DMS 273 (cell line): ENCODE results near the gene ZNF770.
"Not testable (repeated sequence)": the region's sequence is repeated elsewhere in the genome, so short reads cannot be mapped to it uniquely, and the experiment has no call there.

Source experiments
- DNase-seq: peaks from one replicate; lab custom pipeline; 2025; ENCODE audit not compliant: unreplicated experiment; lab: John Stamatoyannopoulos, UW

The ZNF770 gene

GRCh38 chr15:34984889-34985630, 3.0 kb downstream of the ZNF770 start:
- peak; percentile 20 for DNase-seq

DNA sequence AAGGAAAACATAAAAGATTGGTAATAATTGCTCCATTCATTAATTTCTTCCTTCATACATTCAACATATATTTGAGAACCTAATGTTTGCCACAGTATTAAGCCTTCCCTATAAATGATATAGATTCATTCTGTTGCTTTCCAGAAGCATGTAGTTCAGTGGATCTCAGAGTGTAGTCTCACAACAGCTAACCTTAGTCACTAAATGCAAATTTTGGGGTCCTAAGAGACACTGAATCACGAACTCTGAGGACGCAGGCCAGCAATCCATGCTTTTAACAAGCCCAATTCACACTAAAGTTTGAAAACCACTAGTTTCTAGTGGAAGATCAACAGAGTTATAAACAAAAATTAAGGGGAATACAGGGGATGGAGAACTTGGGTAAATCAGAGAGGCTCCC, 11.3 kb downstream of the ZNF770 start:
- DNase-seq = no peak

GRCh38 chr15:34976073-34976472, 12.0 kb downstream of the ZNF770 start:
- no peak for DNase-seq

- DNase-seq = no peak
Observed at GRCh38 chr15:34973512-34973911, 14.6 kb downstream of the ZNF770 start.

DNA sequence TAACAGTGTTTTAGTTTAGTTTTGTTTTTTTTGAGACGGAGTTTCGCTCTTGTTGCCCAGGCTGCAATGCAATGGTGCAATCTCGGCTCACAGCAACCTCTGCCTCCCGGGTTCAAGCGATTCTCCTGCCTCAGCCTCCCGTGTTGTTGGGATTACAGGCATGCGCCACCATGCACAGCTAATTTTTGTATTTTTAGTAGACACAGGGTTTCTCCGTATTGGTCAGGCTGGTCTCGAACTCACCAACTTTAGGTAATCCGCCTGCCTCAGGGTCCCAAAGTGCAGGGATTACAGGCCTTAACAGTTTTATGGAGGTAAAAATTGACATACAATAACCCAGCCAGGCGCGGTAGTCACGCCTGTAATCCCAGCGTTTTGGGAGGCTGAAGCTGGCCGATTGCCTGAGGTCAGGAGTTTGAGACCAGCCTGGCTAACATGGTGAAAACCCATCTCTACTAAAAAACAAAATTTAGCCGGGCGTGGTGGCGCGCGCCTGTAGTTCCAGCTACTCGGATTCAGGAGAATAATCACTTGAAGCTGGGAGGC, 17.9 kb downstream of the ZNF770 start:
- not testable (repeated sequence) for DNase-seq

GRCh38 chr15:34969340-34970097, 18.6 kb downstream of the ZNF770 start, which contains the start of gene AQR:
Gene AQR (minus strand): TSS chr15:34969742. CDS start chr15:34969613, 129 bp downstream.
- DNase-seq = peak; percentile 98

- no peak for DNase-seq
Observed at GRCh38 chr15:34964277-34964676, 23.8 kb downstream of the ZNF770 start.

- DNase-seq = no peak
Observed at GRCh38 chr15:34953851-34954250, 34.2 kb downstream of the ZNF770 start.

DNA sequence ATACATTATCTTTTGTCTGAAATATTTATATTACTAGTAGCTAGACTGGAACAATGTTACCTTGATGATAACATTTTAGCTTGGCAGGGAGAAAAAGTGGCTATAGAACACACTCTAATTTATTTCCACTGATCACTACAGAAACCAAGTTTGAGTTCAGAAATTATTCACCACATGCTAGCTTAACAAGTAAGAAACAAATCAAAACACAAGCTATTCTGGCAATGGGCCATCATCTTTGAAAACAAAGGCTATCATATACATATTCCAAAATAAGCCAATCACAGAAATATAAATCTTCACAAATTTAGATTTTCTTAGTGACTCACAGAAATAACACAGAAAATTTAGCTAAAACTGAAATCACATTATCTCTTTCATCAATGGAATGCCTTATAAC, 35.6 kb downstream of the ZNF770 start:
- no peak for DNase-seq

- DNase-seq = no peak
Observed at GRCh38 chr15:34951993-34952392, 36.1 kb downstream of the ZNF770 start.

DNA sequence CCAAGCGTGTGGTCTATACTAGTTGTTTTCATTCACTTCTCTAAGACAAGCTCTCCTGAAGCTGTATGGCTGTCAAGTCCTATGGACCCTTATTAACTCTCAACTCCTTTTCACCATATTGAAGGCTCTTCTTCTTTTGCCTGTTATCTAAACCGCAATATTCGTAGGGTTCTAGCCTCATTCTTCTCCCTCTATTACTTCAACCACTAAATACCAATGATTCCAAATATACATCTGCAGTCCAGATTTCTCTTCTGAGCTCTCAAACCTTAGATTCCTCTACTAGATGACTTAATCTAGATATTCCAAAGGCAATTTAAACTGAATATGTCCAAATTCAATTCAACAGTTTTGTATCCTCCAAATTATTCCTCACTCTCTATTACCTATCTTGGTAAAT, 43.2 kb downstream of the ZNF770 start:
- no peak for DNase-seq

DNA sequence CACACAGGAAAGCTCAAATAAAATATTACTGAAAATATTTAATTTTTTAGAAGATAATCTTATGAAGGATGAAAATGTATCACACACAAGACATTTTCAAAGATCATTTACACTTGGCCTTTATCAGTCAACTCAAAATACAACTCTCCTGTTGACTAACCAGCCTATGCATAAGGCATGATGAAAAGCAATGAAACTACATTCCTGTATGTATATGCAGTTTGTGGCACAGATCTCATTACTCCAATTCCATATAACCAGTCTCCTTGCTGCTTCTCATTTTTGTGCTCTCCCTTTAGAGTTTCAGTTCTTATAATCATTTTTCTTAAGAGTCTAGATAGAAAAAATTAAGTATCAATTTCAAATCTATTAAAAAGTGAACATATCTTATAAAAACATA, 44.4 kb downstream of the ZNF770 start:
- DNase-seq = no peak

GRCh38 chr15:34943264-34943663, 44.8 kb downstream of the ZNF770 start:
- DNase-seq = not testable (repeated sequence)

DNA sequence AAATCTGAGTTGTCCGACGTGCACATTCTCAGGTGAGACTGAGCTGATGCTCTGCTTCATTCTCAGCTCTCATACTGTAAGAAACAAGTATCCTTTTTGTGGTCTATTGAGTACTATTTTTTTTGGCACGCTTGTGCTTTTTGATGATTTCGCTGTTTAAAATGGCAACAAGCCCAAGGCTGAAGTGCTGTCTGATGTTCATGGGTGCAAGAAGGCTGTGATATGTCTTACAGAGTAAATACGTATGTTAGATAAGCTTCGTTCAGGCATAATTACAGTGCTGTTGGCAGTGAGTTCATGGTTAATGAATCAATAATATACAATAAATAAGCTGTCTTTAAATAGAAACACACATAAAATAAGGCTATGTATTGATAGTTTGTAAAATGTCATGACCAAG, 45.7 kb downstream of the ZNF770 start:
- no peak for DNase-seq

GRCh38 chr15:34941831-34942230, 46.3 kb downstream of the ZNF770 start:
- DNase-seq = no peak

DNA sequence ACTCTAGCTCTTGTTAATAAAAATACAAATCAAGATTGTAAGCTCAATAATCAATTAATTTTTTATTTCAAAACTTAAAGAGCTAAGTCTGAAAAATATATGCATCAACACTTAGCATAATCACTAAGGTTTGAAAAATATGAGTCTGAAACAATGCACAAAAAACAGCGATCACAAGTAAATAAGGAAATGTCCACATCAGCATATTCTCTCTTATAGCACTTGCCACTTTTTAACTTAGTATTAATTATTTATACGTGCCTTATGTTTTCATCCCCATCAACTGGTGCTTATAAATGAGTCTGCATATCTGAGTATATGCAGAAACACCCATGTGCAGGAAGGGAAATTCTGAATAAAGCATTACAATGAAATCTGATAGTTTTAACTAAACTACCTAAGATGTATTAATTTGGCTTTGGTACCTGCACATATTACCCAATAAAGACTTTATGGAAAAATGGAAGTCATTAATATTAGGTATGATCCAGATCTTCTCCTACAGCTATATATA, 46.8 kb downstream of the ZNF770 start:
- DNase-seq = no peak

DNA sequence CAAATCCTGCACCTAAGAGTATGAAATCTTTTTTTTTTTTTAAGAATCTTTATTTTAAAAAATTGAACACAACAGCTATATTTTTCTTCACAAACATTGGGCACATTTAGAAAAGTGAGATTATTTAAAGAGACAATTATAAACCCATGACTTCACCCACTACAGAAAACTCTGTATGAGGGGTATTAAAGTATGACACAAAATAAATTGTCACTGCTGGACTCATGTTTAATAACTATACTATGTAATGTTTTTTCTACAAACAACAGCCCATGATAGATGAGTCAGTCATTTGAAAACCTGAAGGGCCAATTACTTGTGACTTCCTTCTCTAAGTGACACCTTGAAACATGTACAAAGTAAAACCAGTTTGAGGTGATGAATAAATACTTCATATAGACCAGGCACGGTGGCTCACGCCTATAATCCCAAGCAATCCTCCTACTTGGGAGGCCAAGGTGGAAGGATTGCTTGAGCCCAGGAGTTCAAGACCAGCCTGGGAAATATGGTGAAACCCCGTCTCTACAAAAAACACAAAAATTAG, 54.6 kb downstream of the ZNF770 start:
- no peak for DNase-seq

GRCh38 chr15:34928349-34928748, 59.7 kb downstream of the ZNF770 start:
- DNase-seq = not testable (repeated sequence)
